HG03378 (cell line): ENCODE data around the gene PPBP.

Experiments used
- ATAC-seq: cut with Tn5 transposase; IDR thresholded peaks from one replicate; pipeline ENCODE4 v1.9.1; 2021; ENCODE audit warnings: mild to moderate bottlenecking, moderate library complexity; ENCODE audit not compliant: unreplicated experiment

PPBP gene, protein sequence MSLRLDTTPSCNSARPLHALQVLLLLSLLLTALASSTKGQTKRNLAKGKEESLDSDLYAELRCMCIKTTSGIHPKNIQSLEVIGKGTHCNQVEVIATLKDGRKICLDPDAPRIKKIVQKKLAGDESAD

DNA sequence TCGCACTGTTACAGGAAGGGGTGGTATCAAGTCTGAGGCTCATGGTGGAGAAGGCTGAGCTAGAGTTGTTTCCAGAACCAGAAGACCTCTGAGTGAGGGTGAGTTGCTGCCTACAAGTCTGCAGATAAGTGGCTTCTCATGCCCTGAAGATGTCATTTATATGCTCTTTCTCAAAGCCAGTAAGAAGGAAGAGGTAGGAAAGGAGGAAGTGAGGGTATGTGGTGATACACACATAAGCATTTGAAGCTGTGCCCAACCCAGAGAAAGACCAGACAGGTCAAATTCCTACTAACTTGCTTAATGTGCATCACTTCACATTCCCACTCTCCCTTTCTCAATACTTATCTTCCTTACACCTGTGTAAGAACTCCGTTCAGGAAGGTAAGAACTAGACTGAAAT lies at the start of gene PPBP:
Gene PPBP (minus strand): TSS at position 130 of the 400 bp plus-strand sequence. CDS start 87 bp downstream, at position 43.
- ATAC-seq: no peak

DNA sequence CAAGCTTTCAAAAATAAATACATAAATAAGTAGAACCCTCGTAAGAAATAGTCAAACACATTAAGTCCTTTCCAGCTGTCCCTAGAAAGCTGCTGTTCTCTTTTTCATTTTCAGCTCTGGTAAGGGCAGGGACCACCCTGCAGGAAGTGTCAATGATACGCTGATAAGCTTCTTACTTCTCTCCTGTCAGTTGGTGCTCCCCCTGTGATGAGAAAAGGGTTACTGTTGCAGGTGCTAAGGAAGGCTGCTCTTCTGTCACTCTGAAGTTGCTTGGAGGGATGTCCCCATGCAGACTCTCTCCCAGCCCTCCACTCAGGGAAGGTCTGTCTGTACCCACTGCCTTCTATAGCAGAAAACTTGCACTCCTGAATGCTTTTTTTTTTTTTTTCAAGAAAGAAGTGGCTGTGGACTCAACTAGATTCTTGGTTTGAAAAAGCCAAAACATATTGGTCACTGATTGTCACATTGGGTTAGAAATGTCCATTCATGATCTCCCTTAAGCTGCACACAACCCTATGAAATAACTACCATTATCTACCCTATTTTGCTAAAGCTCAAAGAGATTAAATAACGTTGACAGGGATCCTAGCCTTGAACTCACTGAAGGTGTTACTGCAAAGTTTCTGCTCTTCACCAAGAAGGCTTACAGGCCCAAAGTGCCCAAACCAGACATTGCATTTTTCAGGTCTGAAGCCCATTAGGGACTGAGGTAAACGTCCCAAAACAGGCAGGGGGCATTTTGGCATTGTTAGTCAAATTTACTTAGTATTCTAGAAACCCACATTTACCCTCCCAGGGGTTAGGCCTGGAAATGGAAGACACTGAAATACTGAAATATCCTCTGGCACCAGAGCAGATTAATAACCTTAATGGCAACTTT lies 49.3 kb upstream of the PPBP start:
- ATAC-seq: no peak

GRCh38 chr4:74033739-74034138 lies 45.7 kb upstream of the PPBP start:
- no peak for ATAC-seq

- ATAC-seq: no peak
These were observed 44.1 kb upstream of the PPBP start for GRCh38 chr4:74032064-74032463.

GRCh38 chr4:74031576-74031975 lies 43.6 kb upstream of the PPBP start:
- no peak for ATAC-seq

DNA sequence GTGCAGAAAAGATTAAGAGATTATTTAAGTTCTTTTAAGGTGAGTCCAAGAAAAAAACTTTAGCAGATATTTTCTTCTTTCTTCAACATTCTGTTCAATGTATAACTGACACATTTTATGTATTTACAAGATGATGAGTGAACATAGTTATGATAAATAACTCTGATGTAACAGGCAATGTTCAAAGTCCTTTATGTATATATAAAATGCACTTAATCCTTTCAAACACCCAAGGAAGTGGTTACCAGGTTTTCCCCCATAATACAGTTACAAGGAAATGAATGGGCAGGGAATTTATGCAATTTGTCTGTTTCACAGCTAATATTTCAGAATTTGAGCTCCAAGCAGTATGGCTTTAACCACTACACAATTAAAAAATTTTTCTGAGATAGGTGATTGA lies 42.3 kb upstream of the PPBP start:
- ATAC-seq: no peak

DNA sequence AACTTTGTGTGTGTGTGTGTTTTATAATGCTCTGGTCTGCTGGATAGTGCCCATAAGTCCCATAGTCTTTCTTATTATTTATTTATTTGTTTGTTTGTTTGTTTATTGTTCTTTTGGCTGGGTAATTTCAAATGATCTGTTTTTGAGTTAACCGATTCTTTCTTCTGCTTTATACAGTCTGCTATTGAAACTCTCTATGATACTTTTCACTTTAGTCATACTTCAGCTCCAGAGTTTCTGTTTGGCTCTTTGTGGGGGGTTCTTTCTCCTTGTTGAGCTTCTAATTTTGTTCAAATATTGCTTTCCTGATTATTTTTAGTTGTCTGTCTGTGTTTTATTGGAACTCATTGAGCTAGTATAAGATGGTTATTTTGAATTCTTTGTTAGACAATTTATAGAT lies 40.5 kb upstream of the PPBP start:
- ATAC-seq: no peak

DNA sequence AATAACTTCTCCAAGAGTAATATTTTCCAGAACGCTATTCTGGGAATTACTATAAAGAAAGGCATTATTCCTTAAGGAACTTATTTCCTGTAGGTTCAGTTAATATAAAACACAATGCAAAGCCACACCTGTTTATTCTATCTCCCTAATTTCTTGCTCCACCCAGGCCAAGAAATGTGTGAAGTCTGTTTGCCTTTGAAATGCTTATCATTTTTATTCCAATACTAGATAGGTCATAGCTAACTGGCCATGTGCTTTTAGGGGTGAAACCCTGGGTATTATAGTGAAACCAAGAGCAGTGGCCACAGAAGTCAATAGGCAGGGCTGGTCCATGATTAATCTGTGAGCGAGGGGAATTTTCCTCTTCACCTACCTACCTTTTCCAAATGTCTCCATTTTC lies 35.7 kb upstream of the PPBP start:
- ATAC-seq: no peak

GRCh38 chr4:74021601-74022000 lies 33.6 kb upstream of the PPBP start:
- ATAC-seq: no peak

- ATAC-seq: no peak
These were observed 30.8 kb upstream of the PPBP start for GRCh38 chr4:74018771-74019170.

- ATAC-seq: no peak
These were observed 30.1 kb upstream of the PPBP start for GRCh38 chr4:74018116-74018515.

- no peak for ATAC-seq
These were observed 28.1 kb upstream of the PPBP start for GRCh38 chr4:74016068-74016467.

- no peak for ATAC-seq
These were observed 27.3 kb upstream of the PPBP start for GRCh38 chr4:74015126-74015780.

- ATAC-seq: no peak
These were observed 26.3 kb upstream of the PPBP start for GRCh38 chr4:74014332-74014731.

- ATAC-seq: no peak
These were observed 25.3 kb upstream of the PPBP start for GRCh38 chr4:74013264-74013663.

DNA sequence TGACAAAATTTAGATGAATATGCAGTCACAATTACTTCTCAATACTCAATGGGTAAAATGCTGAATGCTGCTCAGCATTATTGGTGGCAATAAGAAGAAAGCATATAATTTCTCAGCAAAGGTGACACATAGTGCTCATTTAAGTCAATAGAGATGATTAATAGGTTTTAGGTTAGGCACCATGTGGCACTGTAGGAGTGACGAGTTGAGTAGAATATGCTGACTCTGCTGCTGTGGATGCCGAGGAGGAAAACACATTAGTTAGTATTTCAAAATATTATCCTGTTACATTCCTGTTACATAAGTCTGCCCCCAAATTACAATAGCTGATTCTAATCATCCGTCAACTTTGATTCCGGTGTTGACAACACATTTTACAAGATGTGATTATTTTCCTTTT lies 24.1 kb upstream of the PPBP start:
- ATAC-seq: no peak

- ATAC-seq: no peak
These were observed 21.3 kb upstream of the PPBP start for GRCh38 chr4:74009307-74009706.

DNA sequence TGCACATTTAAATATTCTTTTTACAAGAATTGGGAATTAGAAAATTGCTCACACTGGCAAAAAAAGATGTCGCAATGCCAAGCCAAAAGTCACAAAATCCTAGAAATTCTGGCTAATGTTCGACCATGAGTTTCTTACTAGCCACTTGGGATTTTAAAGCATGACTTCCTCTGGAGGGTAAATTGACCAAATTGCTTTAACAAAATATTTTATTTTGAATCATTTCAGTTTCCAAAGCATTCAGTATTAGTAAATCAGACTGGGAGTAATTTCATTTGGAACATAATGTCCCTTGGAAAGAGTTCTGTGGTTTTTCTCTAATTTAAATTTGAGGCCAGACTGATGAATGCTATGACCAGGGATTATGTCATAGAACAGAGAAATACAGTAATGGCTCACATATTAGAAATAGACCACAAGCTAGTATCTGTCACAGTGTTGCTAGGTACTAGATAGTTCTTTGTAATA lies 18.1 kb upstream of the PPBP start:
- no peak for ATAC-seq

GRCh38 chr4:74005528-74005927 lies 17.5 kb upstream of the PPBP start:
- no peak for ATAC-seq

DNA sequence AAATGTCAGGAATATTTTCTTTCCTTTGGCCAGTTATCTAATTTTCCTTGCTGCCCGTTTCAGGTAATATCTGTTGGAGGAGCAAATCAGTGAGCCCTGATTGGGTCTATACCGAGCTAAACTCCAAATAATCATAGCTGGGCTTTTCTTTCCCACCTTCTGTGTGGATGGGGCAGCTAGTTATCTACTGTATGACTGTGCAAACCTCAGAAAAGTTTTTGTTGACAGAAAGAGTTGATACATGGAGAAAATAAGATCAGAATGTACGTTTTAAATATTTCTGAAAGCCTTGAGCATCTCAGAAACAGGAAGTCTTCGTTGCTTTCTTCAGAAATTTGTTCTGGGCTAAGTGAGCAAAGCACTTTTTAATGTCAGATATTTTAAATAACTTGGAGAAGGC lies 16.7 kb upstream of the PPBP start:
- no peak for ATAC-seq

- ATAC-seq: no peak
These were observed 12.3 kb upstream of the PPBP start for GRCh38 chr4:74000301-74000700.
